SK-N-MC (cell line): ENCODE data around the gene MKS1.

Source experiments
- EZH2 ChIP-seq: fragments of 200-600 bp; sonication (generic); IDR thresholded peaks from one replicate; pipeline ENCODE4 v1.6.1; 2017; ENCODE audit warnings: antibody characterized with exemption
- POLR2AphosphoS5 ChIP-seq: IDR thresholded peaks from 2 replicates; pipeline ENCODE4 v1.6.1; 2012; ENCODE audit warnings: mild to moderate bottlenecking, low read depth, low read length, borderline replicate concordance

DNA sequence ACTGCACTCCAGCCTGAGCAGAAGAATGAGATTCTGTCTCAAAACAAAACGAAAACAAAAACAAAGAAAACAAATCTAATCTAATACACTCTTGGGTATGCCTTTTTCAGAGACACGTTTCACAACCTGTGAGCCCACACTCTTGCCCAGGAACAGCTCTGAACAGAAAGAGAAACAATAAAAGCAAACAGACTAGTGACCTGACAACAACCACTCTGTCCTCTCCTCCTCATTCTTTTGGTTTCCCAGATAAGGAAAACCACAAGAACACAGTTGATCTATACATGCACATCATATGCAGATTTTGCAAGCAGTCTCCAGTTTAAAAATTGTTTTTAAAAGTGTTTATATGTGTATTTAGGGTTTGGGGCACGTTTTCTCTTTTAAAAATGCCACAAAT is 1.3 kb downstream of the MKS1 start:
- TF ChIP-seq EZH2 (no peak), POLR2AphosphoS5 (no peak)
